SK-N-SH (cell line): ENCODE data around the gene CNPY4. TPM values are rescaled to one million over a fixed set of nuclear protein-coding genes. Genes with fewer than 3 reads are reported as not detected.

Experiments used
- CTCF ChIA-PET: fragments of 300-600, 350-600 bp; formaldehyde crosslinking; extraction: SDS; loops from one replicate; lab custom pipeline; 2021; lab: Yijun Ruan, JAX
- POLR2A ChIA-PET: fragments of 350-600 bp; sonication (Branson Sonifier 250); formaldehyde crosslinking; extraction: SDS; loops from one replicate; lab custom pipeline; 2020; ENCODE audit warnings: antibody characterized with exemption, inconsistent platforms; lab: Yijun Ruan, JAX
- DNase-seq: peaks from one replicate; pipeline ENCODE4 v3.0.0; 2012
- H2AFZ ChIP-seq: fragments of 200-600 bp; sonication (generic); 2 replicates; pipeline ENCODE4 v1.8.1; 2016; ENCODE audit warnings: antibody characterized with exemption, mild to moderate bottlenecking, low read depth
- H3F3A ChIP-seq: fragments of 200-600 bp; sonication (generic); replicated peaks from 2 replicates; pipeline ENCODE3; 2016; ENCODE audit warnings: antibody characterized with exemption, mild to moderate bottlenecking; ENCODE audit not compliant: insufficient read depth
- H3K27ac ChIP-seq, 2 experiments: fragments of 200-500 bp in 1 of 2; fragments of 200-600 bp in 1 of 2; sonication (Bioruptor generic) in 1 of 2; sonication (generic), shearing (Covaris generic) in 1 of 2; 2 replicates each; pipeline versions ENCODE4 v1.5.1 to v1.6.1; 2014 to 2016; ENCODE audit warnings: low read depth in 2 of 2, inconsistent platforms in 1 of 2, low read length in 1 of 2, mild to moderate bottlenecking in 1 of 2, mixed read lengths in 1 of 2
- H3K27me3 ChIP-seq: fragments of 200-600 bp; sonication (generic), shearing (Covaris generic); 2 replicates; pipeline ENCODE4 v1.6.1; 2016; ENCODE audit warnings: mixed run types; ENCODE audit not compliant: insufficient read depth
- H3K36me3 ChIP-seq, 2 experiments: fragments of 200-500 bp in 1 of 2; fragments of 200-600 bp in 1 of 2; sonication (Bioruptor generic) in 1 of 2; sonication (generic) in 1 of 2; replicated peaks in 1 of 2; 2 replicates each; pipeline versions ENCODE3 to v1.5.1; 2014 to 2016; ENCODE audit warnings: low read length in 1 of 2, mild to moderate bottlenecking in 1 of 2; ENCODE audit not compliant: insufficient read depth in 2 of 2, control insufficient read depth in 1 of 2
- H3K4me1 ChIP-seq, 2 experiments: fragments of 200-500 bp in 1 of 2; fragments of 200-600 bp in 1 of 2; sonication (Bioruptor generic) in 1 of 2; sonication (generic), shearing (Covaris generic) in 1 of 2; 2 replicates each; pipeline versions ENCODE4 v1.5.1 to v1.6.1; 2014 to 2016; ENCODE audit warnings: low read depth in 1 of 2, low read length in 1 of 2, mixed run types in 1 of 2; ENCODE audit not compliant: insufficient read depth in 2 of 2, control insufficient read depth in 1 of 2
- H3K4me2 ChIP-seq: fragments of 200-600 bp; sonication (generic), shearing (Covaris generic); 2 replicates; pipeline ENCODE4 v1.6.1; 2017; ENCODE audit warnings: mixed run types
- H3K4me3 ChIP-seq, 2 experiments: fragments of 200-500 bp in 1 of 2; fragments of 200-600 bp in 1 of 2; sonication (Bioruptor generic) in 1 of 2; sonication (generic), shearing (Covaris generic) in 1 of 2; 2 replicates each; pipeline versions ENCODE4 v1.5.1 to v1.8.1; 2014 to 2016; ENCODE audit warnings: low read depth in 2 of 2, inconsistent platforms in 1 of 2, low read length in 1 of 2, mild to moderate bottlenecking in 1 of 2, mixed read lengths in 1 of 2, moderate library complexity in 1 of 2
- H3K79me2 ChIP-seq: fragments of 200-600 bp; sonication (generic); 2 replicates; pipeline ENCODE4 v1.8.1; 2017; ENCODE audit warnings: mild to moderate bottlenecking; ENCODE audit not compliant: insufficient read depth
- H3K9ac ChIP-seq: fragments of 200-600 bp; sonication (generic); 2 replicates; pipeline ENCODE4 v1.6.1; 2017; ENCODE audit warnings: mixed run types
- H3K9me2 ChIP-seq: fragments of 200-600 bp; sonication (generic); 2 replicates; pipeline ENCODE4 v1.6.1; 2017; ENCODE audit warnings: mixed run types
- H3K9me3 ChIP-seq: fragments of 200-600 bp; sonication (generic); 2 replicates; pipeline ENCODE4 v1.6.1; 2017; ENCODE audit warnings: mixed run types, mild to moderate bottlenecking, moderate library complexity
- H4K20me1 ChIP-seq: fragments of 200-600 bp; sonication (generic); 2 replicates; pipeline ENCODE4 v1.6.1; 2017; ENCODE audit warnings: mild to moderate bottlenecking, mixed run types; ENCODE audit not compliant: insufficient read depth
- CHD2 ChIP-seq: fragments of 150-350 bp; IDR thresholded peaks from 2 replicates; pipeline ENCODE4 v1.6.1; 2018; ENCODE audit warnings: low read length; ENCODE audit not compliant: partially characterized antibody
- GABPA ChIP-seq: IDR thresholded peaks from 2 replicates; pipeline ENCODE4 v1.4.0; 2012; ENCODE audit warnings: low read depth, mild to moderate bottlenecking
- MXI1 ChIP-seq: IDR thresholded peaks from 2 replicates; pipeline ENCODE4 v1.6.1; 2012; ENCODE audit warnings: mild to moderate bottlenecking, low read depth, low read length, improper control_type of control experiment
- SIN3A ChIP-seq: IDR thresholded peaks from 2 replicates; pipeline ENCODE4 v1.6.1; 2012; ENCODE audit warnings: low read depth, mild to moderate bottlenecking, low read length, moderate library complexity, borderline replicate concordance
- TAF1 ChIP-seq: IDR thresholded peaks from 2 replicates; pipeline ENCODE4 v1.6.1; 2012; ENCODE audit warnings: low read depth, mild to moderate bottlenecking, low read length, moderate library complexity, borderline replicate concordance
- TCF12 ChIP-seq: IDR thresholded peaks from 2 replicates; pipeline ENCODE4 v1.4.0; 2012
- YY1 ChIP-seq: IDR thresholded peaks from 2 replicates; pipeline ENCODE4 v1.4.0; 2012; ENCODE audit warnings: low read depth, mild to moderate bottlenecking
- WGBS: methylation state at CpG from one replicate; pipeline ENCODE4 v1.1.6; 2017; ENCODE audit warnings: low lambda C conversion rate; 5-methylcytosine and 5-hydroxymethylcytosine counted together
- polyA plus RNA-seq, 3 experiments: library from polyadenylated mRNA; depleted of rRNA; stranded (reverse); fragments of >200 nt; gene quantifications; 2 replicates each; pipeline ENCODE4 v1.2.3, GENCODE V29; 2012
- TF ChIP-seq, protein P1 (sequence below): fragments of 200-600 bp; sonication (generic); IDR thresholded peaks from 2 replicates; pipeline ENCODE4 v1.6.1; 2017; ENCODE audit warnings: antibody characterized with exemption, mild to moderate bottlenecking, moderate library complexity
- TF ChIP-seq, protein P2 (sequence below): IDR thresholded peaks from 2 replicates; pipeline ENCODE4 v1.6.1; 2012; ENCODE audit warnings: mild to moderate bottlenecking, low read depth, low read length, moderate library complexity

CNPY4 gene
- polyA plus RNA-seq, 1 of the 3 experiments (the other 2 are of a cell fraction), result 52.0 TPM

DNA sequence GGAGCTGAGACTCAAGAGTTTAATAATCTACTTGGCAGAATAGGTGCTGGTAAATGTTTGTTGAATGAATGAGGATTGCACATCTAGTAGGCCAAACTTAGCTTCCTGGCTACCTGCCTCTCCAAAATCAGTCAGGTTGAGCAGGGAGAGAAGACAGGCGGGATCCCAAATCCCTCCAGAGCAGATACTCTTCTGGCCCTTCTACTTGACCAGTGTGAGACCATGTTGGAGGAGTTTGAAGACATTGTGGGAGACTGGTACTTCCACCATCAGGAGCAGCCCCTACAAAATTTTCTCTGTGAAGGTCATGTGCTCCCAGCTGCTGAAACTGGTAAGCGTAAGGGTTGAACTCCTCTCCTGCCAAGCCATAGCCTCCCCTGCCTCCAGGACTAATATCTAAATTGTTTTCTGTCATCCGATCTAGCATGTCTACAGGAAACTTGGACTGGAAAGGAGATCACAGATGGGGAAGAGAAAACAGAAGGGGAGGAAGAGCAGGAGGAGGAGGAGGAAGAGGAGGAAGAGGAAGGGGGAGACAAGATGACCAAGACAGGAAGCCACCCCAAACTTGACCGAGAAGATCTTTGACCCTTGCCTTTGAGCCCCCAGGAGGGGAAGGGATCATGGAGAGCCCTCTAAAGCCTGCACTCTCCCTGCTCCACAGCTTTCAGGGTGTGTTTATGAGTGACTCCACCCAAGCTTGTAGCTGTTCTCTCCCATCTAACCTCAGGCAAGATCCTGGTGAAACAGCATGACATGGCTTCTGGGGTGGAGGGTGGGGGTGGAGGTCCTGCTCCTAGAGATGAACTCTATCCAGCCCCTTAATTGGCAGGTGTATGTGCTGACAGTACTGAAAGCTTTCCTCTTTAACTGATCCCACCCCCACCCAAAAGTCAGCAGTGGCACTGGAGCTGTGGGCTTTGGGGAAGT lies 5.1 kb downstream of the CNPY4 start:
- Histone ChIP-seq H3K4me1 (peaks cover 13 to 20% of the 10 kb centered on the region in 2 experiments; a peak in 3 of 4 replicates), H3K9me2 (no peaks in the 10 kb centered on the region), H3K27ac (no peak overlapping the region), H3K4me2 (no peak overlapping the region), H3F3A (peaks cover 61% of the 10 kb centered on the region), H3K9ac (no peak overlapping the region), H3K9me3 (no peaks in the 10 kb centered on the region), H4K20me1 (no peaks in the 10 kb centered on the region), H3K36me3 (peaks cover 13 to 22% of the 10 kb centered on the region in 2 experiments), H3K27me3 (no peaks in the 10 kb centered on the region), H2AFZ (no peak overlapping the region), H3K4me3 (no peak overlapping the region), H3K79me2 (peaks cover 57% of the 10 kb centered on the region)
- TF ChIP-seq GABPA (no peak), TAF1 (no peak), SIN3A (no peak), CHD2 (no peak), YY1 (no peak), MXI1 (no peak), TCF12 (no peak)
- TF ChIP-seq, protein P1, sequence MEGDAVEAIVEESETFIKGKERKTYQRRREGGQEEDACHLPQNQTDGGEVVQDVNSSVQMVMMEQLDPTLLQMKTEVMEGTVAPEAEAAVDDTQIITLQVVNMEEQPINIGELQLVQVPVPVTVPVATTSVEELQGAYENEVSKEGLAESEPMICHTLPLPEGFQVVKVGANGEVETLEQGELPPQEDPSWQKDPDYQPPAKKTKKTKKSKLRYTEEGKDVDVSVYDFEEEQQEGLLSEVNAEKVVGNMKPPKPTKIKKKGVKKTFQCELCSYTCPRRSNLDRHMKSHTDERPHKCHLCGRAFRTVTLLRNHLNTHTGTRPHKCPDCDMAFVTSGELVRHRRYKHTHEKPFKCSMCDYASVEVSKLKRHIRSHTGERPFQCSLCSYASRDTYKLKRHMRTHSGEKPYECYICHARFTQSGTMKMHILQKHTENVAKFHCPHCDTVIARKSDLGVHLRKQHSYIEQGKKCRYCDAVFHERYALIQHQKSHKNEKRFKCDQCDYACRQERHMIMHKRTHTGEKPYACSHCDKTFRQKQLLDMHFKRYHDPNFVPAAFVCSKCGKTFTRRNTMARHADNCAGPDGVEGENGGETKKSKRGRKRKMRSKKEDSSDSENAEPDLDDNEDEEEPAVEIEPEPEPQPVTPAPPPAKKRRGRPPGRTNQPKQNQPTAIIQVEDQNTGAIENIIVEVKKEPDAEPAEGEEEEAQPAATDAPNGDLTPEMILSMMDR, result no peak
- TF ChIP-seq, protein P2, sequence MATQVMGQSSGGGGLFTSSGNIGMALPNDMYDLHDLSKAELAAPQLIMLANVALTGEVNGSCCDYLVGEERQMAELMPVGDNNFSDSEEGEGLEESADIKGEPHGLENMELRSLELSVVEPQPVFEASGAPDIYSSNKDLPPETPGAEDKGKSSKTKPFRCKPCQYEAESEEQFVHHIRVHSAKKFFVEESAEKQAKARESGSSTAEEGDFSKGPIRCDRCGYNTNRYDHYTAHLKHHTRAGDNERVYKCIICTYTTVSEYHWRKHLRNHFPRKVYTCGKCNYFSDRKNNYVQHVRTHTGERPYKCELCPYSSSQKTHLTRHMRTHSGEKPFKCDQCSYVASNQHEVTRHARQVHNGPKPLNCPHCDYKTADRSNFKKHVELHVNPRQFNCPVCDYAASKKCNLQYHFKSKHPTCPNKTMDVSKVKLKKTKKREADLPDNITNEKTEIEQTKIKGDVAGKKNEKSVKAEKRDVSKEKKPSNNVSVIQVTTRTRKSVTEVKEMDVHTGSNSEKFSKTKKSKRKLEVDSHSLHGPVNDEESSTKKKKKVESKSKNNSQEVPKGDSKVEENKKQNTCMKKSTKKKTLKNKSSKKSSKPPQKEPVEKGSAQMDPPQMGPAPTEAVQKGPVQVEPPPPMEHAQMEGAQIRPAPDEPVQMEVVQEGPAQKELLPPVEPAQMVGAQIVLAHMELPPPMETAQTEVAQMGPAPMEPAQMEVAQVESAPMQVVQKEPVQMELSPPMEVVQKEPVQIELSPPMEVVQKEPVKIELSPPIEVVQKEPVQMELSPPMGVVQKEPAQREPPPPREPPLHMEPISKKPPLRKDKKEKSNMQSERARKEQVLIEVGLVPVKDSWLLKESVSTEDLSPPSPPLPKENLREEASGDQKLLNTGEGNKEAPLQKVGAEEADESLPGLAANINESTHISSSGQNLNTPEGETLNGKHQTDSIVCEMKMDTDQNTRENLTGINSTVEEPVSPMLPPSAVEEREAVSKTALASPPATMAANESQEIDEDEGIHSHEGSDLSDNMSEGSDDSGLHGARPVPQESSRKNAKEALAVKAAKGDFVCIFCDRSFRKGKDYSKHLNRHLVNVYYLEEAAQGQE, result no peak
- no peak for DNase-seq
- ChIA-PET POLR2A (interaction anchor here (0.6 to 5.3 kb wide), 4 partner anchors 11 to 304 kb away, joined by 3 to 70 read pairs (median 4); partner anchors contain the start of genes AP4M1, MCM7 and ZCWPW1), CTCF (interaction anchor here (0.6 to 5.0 kb wide), 5 partner anchors 7 to 130 kb away, joined by 3 to 40 read pairs (median 7); partner anchors contain the start of genes AP4M1 and MCM7)
- WGBS, result 99% methylated on average over 4 of the region's 4 CpGs
